WTC11 (cell line): Measurements from ENCODE around the gene SLC25A27. TPM values are rescaled to one million over a fixed set of nuclear protein-coding genes. Genes with fewer than 3 reads are reported as not detected.

Experiments
- ATAC-seq: fragments of 200-7000 bp; cut with Tn5 transposase; 2 replicates; pipeline ENCODE4 v1.10.0; 2021; ENCODE audit warnings: mild to moderate bottlenecking, moderate library complexity
- Bru-seq: library from RNA; stranded (reverse); fragments of 400-500 nt; gene quantifications from one replicate; lab custom pipeline; 2021; lab: Mats Ljungman, UMichigan
- CTCF ChIA-PET: fragments of 300-600 bp; sonication (Branson Sonifier 250); formaldehyde crosslinking; loops from one replicate; lab custom pipeline; 2021; ENCODE audit warnings: antibody characterized with exemption; lab: Charles Lee
- POLR2A ChIA-PET: fragments of 350-600 bp; sonication (Branson Sonifier 250); formaldehyde crosslinking; loops from one replicate; lab custom pipeline; 2021; ENCODE audit warnings: antibody characterized with exemption; lab: Charles Lee
- DNase-seq: peaks from one replicate; pipeline ENCODE4 v3.0.0; 2021; ENCODE audit warnings: low spot score
- H3K27ac Mint-ChIP-seq: 2 replicates; pipeline ENCODE4 v1.8.0; 2021; ENCODE audit warnings: mixed read lengths
- H3K27me3 Mint-ChIP-seq: 2 replicates; pipeline ENCODE4 v1.8.0; 2021; ENCODE audit warnings: low read depth, mild to moderate bottlenecking, moderate library complexity, mixed read lengths
- H3K36me3 Mint-ChIP-seq: 2 replicates; pipeline ENCODE4 v1.8.0; 2021; ENCODE audit warnings: mixed read lengths
- H3K4me1 Mint-ChIP-seq: 2 replicates; pipeline ENCODE4 v1.8.0; 2022; ENCODE audit warnings: mixed read lengths
- H3K4me3 Mint-ChIP-seq: 2 replicates; pipeline ENCODE4 v1.8.0; 2021; ENCODE audit warnings: mild to moderate bottlenecking, moderate library complexity, mixed read lengths
- H3K9me3 Mint-ChIP-seq: 2 replicates; pipeline ENCODE4 v1.8.0; 2021; ENCODE audit warnings: mixed read lengths
- CREM ChIP-seq: sonication (generic); formaldehyde crosslinking; IDR thresholded peaks from 2 replicates; pipeline ENCODE4 v1.8.1; 2022; ENCODE audit warnings: mild to moderate bottlenecking, missing genetic modification reagents, moderate library complexity
- EMX1 ChIP-seq: fragments of 250-450 bp; sonication (Bioruptor Pico); IDR thresholded peaks from 2 replicates; pipeline ENCODE4 v1.8.0; 2021; ENCODE audit warnings: mild to moderate bottlenecking
- FOXK1 ChIP-seq: sonication (generic); formaldehyde crosslinking; IDR thresholded peaks from 2 replicates; pipeline ENCODE4 v1.8.0; 2022; ENCODE audit warnings: mild to moderate bottlenecking, moderate library complexity, missing genetic modification reagents
- FOXP1 ChIP-seq: sonication (generic); formaldehyde crosslinking; IDR thresholded peaks from 2 replicates; pipeline ENCODE4 v1.8.0; 2022; ENCODE audit warnings: missing genetic modification reagents, mild to moderate bottlenecking, moderate library complexity, borderline replicate concordance
- GABPB1 ChIP-seq: sonication (generic); formaldehyde crosslinking; IDR thresholded peaks from 2 replicates; pipeline ENCODE4 v1.8.1; 2023; ENCODE audit warnings: mild to moderate bottlenecking, missing genetic modification reagents
- HMGA2 ChIP-seq: fragments of 250-450 bp; sonication (Bioruptor Pico); IDR thresholded peaks from 2 replicates; pipeline ENCODE4 v1.4.0; 2021; ENCODE audit warnings: mild to moderate bottlenecking, moderate library complexity
- JAZF1 ChIP-seq: fragments of 250-450 bp; sonication (Bioruptor Pico); IDR thresholded peaks from 2 replicates; pipeline ENCODE4 v1.9.0; 2021; ENCODE audit warnings: moderate library complexity, mild to moderate bottlenecking, inconsistent platforms
- MXD4 ChIP-seq: fragments of 250-450 bp; sonication (Bioruptor Pico); IDR thresholded peaks from 2 replicates; pipeline ENCODE4 v1.8.0; 2021; ENCODE audit warnings: mild to moderate bottlenecking, moderate library complexity, borderline replicate concordance
- MYBL2 ChIP-seq: sonication (generic); formaldehyde crosslinking; IDR thresholded peaks from 2 replicates; pipeline ENCODE4 v1.8.1; 2023; ENCODE audit warnings: mild to moderate bottlenecking, moderate library complexity, missing genetic modification reagents
- NFYB ChIP-seq: sonication (generic); formaldehyde crosslinking; conservative IDR thresholded peaks from 2 replicates; pipeline ENCODE4 v1.8.0; 2022; ENCODE audit warnings: low read depth, missing genetic modification reagents
- OVOL2 ChIP-seq: fragments of 250-450 bp; sonication (Bioruptor Pico); IDR thresholded peaks from 2 replicates; pipeline ENCODE4 v1.9.0; 2021; ENCODE audit warnings: mild to moderate bottlenecking, borderline replicate concordance
- SP1 ChIP-seq: sonication (generic); formaldehyde crosslinking; conservative IDR thresholded peaks from 2 replicates; pipeline ENCODE4 v1.8.1; 2022; ENCODE audit warnings: missing genetic modification reagents
- ZBTB21 ChIP-seq: sonication (generic); formaldehyde crosslinking; IDR thresholded peaks from 2 replicates; pipeline ENCODE4 v1.8.1; 2023; ENCODE audit warnings: mild to moderate bottlenecking, missing genetic modification reagents, borderline replicate concordance
- ZNF121 ChIP-seq: sonication (generic); formaldehyde crosslinking; IDR thresholded peaks from 2 replicates; pipeline ENCODE4 v1.8.0; 2023; ENCODE audit warnings: missing genetic modification reagents
- ZNF138 ChIP-seq: sonication (generic); formaldehyde crosslinking; conservative IDR thresholded peaks from 2 replicates; pipeline ENCODE4 v1.8.1; 2022; ENCODE audit warnings: mild to moderate bottlenecking, moderate library complexity, missing genetic modification reagents
- ZNF232 ChIP-seq: sonication (generic); formaldehyde crosslinking; IDR thresholded peaks from 2 replicates; pipeline ENCODE4 v1.8.0; 2022; ENCODE audit warnings: mild to moderate bottlenecking, missing genetic modification reagents
- ZNF263 ChIP-seq: sonication (generic); formaldehyde crosslinking; IDR thresholded peaks from 2 replicates; pipeline ENCODE4 v1.8.1; 2022; ENCODE audit warnings: low read depth, mild to moderate bottlenecking, moderate library complexity, missing genetic modification reagents
- ZNF416 ChIP-seq: fragments of 250-450 bp; sonication (Bioruptor Pico); IDR thresholded peaks from 2 replicates; pipeline ENCODE4 v1.9.0; 2021; ENCODE audit warnings: mild to moderate bottlenecking, inconsistent platforms
- long read RNA-seq, 3 experiments: library from RNA in 1 of 3; library from capped mRNA in 1 of 3; library from polyadenylated mRNA in 1 of 3; unstranded in 2 of 3; stranded (forward) in 1 of 3; transcript quantifications; one replicate each; pipeline ENCODE4 v2.0.0, GENCODE V29; 2021
- total RNA-seq: library from RNA; stranded (reverse); gene quantifications from 3 replicates; pipeline ENCODE4 v1.2.3, GENCODE V29; 2021
- TF ChIP-seq, protein P1 (sequence below): sonication (generic); formaldehyde crosslinking; IDR thresholded peaks from 2 replicates; pipeline ENCODE4 v1.8.0; 2023; ENCODE audit warnings: missing genetic modification reagents, mild to moderate bottlenecking, borderline replicate concordance
- TF ChIP-seq, protein P2 (sequence below): sonication (generic); formaldehyde crosslinking; conservative IDR thresholded peaks from 2 replicates; pipeline ENCODE4 v1.8.1; 2023; ENCODE audit warnings: mild to moderate bottlenecking, low read depth, missing genetic modification reagents, moderate library complexity
- TF ChIP-seq, protein P3 (sequence below): sonication (generic); formaldehyde crosslinking; IDR thresholded peaks from 2 replicates; pipeline ENCODE4 v1.8.1; 2022; ENCODE audit warnings: mild to moderate bottlenecking, moderate library complexity, missing genetic modification reagents
- TF ChIP-seq, protein P4 (sequence below): sonication (generic); formaldehyde crosslinking; IDR thresholded peaks from 2 replicates; pipeline ENCODE4 v1.8.1; 2023; ENCODE audit warnings: mild to moderate bottlenecking, moderate library complexity, missing genetic modification reagents
- TF ChIP-seq, protein P5 (sequence below): sonication (generic); formaldehyde crosslinking; IDR thresholded peaks from 2 replicates; pipeline ENCODE4 v1.8.1; 2023; ENCODE audit warnings: mild to moderate bottlenecking, missing genetic modification reagents, moderate library complexity

Gene SLC25A27, protein sequence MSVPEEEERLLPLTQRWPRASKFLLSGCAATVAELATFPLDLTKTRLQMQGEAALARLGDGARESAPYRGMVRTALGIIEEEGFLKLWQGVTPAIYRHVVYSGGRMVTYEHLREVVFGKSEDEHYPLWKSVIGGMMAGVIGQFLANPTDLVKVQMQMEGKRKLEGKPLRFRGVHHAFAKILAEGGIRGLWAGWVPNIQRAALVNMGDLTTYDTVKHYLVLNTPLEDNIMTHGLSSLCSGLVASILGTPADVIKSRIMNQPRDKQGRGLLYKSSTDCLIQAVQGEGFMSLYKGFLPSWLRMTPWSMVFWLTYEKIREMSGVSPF
- total RNA-seq: 10.9 to 17.1 TPM (median 16.4 TPM) in 3 replicates
- percentile 68 among the genes with signal in this experiment for Bru-seq, nascent RNA
- long read RNA-seq, experiment 1, partial matches to known transcripts: 1 of 9 reads
- long read RNA-seq, experiment 1, other reads (novel, unspliced or antisense): 8 of 9 reads
- long read RNA-seq, experiment 2, partial matches to known transcripts: 0 of 1 reads
- long read RNA-seq, experiment 2, other reads (novel, unspliced or antisense): 0 of 1 reads
- long read RNA-seq, experiment 3: 0 reads

DNA sequence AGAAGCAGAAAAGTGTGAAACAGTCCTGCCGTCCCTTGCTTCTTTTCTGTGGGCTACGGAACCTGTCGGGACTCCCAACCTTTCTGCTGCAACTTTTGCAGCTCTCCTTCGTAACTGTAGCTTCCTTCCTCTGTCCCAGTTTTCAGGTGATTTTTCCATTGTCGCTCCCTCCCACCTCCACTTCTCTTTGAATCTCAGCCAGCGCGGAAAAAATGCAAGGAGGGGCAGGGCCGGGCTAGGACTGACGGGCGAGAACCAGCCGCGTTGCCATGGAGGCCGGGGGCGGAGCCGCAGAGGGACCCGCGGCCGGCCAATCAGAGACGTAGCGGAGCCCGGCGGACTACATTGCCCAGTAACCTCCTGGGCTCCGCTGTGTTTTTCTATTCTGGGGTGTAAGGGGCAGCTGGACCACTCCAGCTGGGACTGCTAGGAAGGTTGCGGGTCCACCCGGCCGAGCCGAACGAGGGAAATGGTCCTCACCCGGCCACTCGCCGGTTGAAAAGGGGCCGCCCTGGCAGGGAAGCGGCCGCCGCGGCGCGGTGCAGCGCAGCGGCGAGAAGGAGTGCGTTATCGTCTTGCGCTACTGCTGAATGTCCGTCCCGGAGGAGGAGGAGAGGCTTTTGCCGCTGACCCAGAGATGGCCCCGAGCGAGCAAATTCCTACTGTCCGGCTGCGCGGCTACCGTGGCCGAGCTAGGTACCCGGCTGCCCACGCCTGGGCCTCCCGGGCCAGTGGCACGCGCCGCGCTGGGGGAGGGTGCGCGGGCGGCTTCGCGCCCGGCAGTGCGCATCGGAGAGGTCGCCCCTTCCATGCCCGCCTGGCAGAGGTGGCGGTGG lies at the start of gene SLC25A27, which contains the start of gene CYP39A1:
Gene SLC25A27 (plus strand): TSS at position 373 of the 836 bp plus-strand sequence. CDS start 218 bp downstream, at position 591.
Gene CYP39A1 (minus strand): TSS at position 216 of the 836 bp plus-strand sequence. CDS start 236 bp downstream, outside the sequence.
- Mint-ChIP-seq H3K9me3 (no peaks in the 10 kb centered on the region), H3K36me3 (no peaks in the 10 kb centered on the region), H3K27ac (peak within 1 kb of the TSS; percentile 96), H3K4me3 (peak within 1 kb of the TSS; percentile 98), H3K27me3 (peaks cover 23% of the 10 kb centered on the region), H3K4me1 (peaks cover 24% of the 10 kb centered on the region)
- POLR2A ChIA-PET: interaction anchor here (0.6 kb wide), 1 partner anchor 233 kb away, joined by 3 read pairs; no protein-coding TSS in a partner anchor
- CTCF ChIA-PET: interaction anchor here (1.2 kb wide), 1 partner anchor 432 kb away, joined by 3 read pairs; no protein-coding TSS in a partner anchor
- peak; percentile 96 for DNase-seq
- ATAC-seq: peak; percentile 98
- TF ChIP-seq GABPB1 (CRISPR knock-in tag) (peak; percentile 30), FOXP1 (CRISPR knock-in tag) (peak; percentile 73; the same call in 1 of the 2 replicates), MYBL2 (CRISPR knock-in tag) (no peak), ZNF416 (CRISPR knock-in tag) (peak; percentile 88; the same call in 1 of the 2 replicates), ZNF138 (0 out of 2 replicates have a peak, but pooled peaks have one; percentile 21), SP1 (CRISPR knock-in tag) (0 out of 2 replicates have a peak, but pooled peaks have one; percentile 15), ZBTB21 (CRISPR knock-in tag) (0 out of 2 replicates have a peak, but pooled peaks have one; percentile 29), EMX1 (no peak), JAZF1 (no peak), ZNF121 (no peak), OVOL2 (CRISPR knock-in tag) (no peak), CREM (0 out of 2 replicates have a peak, but pooled peaks have one; percentile 35), HMGA2 (no peak), ZNF232 (CRISPR knock-in tag) (no peak), NFYB (peak; percentile 71), ZNF263 (CRISPR knock-in tag) (no peak), MXD4 (CRISPR knock-in tag) (no peak), FOXK1 (CRISPR knock-in tag) (peak; percentile 55)
- TF ChIP-seq, protein P1, sequence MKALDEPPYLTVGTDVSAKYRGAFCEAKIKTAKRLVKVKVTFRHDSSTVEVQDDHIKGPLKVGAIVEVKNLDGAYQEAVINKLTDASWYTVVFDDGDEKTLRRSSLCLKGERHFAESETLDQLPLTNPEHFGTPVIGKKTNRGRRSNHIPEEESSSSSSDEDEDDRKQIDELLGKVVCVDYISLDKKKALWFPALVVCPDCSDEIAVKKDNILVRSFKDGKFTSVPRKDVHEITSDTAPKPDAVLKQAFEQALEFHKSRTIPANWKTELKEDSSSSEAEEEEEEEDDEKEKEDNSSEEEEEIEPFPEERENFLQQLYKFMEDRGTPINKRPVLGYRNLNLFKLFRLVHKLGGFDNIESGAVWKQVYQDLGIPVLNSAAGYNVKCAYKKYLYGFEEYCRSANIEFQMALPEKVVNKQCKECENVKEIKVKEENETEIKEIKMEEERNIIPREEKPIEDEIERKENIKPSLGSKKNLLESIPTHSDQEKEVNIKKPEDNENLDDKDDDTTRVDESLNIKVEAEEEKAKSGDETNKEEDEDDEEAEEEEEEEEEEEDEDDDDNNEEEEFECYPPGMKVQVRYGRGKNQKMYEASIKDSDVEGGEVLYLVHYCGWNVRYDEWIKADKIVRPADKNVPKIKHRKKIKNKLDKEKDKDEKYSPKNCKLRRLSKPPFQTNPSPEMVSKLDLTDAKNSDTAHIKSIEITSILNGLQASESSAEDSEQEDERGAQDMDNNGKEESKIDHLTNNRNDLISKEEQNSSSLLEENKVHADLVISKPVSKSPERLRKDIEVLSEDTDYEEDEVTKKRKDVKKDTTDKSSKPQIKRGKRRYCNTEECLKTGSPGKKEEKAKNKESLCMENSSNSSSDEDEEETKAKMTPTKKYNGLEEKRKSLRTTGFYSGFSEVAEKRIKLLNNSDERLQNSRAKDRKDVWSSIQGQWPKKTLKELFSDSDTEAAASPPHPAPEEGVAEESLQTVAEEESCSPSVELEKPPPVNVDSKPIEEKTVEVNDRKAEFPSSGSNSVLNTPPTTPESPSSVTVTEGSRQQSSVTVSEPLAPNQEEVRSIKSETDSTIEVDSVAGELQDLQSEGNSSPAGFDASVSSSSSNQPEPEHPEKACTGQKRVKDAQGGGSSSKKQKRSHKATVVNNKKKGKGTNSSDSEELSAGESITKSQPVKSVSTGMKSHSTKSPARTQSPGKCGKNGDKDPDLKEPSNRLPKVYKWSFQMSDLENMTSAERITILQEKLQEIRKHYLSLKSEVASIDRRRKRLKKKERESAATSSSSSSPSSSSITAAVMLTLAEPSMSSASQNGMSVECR (CRISPR knock-in tag): peak; percentile 22; the same call in 1 of the 2 replicates
- TF ChIP-seq, protein P2, sequence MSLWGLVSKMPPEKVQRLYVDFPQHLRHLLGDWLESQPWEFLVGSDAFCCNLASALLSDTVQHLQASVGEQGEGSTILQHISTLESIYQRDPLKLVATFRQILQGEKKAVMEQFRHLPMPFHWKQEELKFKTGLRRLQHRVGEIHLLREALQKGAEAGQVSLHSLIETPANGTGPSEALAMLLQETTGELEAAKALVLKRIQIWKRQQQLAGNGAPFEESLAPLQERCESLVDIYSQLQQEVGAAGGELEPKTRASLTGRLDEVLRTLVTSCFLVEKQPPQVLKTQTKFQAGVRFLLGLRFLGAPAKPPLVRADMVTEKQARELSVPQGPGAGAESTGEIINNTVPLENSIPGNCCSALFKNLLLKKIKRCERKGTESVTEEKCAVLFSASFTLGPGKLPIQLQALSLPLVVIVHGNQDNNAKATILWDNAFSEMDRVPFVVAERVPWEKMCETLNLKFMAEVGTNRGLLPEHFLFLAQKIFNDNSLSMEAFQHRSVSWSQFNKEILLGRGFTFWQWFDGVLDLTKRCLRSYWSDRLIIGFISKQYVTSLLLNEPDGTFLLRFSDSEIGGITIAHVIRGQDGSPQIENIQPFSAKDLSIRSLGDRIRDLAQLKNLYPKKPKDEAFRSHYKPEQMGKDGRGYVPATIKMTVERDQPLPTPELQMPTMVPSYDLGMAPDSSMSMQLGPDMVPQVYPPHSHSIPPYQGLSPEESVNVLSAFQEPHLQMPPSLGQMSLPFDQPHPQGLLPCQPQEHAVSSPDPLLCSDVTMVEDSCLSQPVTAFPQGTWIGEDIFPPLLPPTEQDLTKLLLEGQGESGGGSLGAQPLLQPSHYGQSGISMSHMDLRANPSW (CRISPR knock-in tag): no peak
- TF ChIP-seq, protein P3, sequence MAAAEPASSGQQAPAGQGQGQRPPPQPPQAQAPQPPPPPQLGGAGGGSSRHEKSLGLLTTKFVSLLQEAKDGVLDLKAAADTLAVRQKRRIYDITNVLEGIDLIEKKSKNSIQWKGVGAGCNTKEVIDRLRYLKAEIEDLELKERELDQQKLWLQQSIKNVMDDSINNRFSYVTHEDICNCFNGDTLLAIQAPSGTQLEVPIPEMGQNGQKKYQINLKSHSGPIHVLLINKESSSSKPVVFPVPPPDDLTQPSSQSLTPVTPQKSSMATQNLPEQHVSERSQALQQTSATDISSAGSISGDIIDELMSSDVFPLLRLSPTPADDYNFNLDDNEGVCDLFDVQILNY: 0 out of 2 replicates have a peak, but pooled peaks have one; percentile 33
- TF ChIP-seq, protein P4, sequence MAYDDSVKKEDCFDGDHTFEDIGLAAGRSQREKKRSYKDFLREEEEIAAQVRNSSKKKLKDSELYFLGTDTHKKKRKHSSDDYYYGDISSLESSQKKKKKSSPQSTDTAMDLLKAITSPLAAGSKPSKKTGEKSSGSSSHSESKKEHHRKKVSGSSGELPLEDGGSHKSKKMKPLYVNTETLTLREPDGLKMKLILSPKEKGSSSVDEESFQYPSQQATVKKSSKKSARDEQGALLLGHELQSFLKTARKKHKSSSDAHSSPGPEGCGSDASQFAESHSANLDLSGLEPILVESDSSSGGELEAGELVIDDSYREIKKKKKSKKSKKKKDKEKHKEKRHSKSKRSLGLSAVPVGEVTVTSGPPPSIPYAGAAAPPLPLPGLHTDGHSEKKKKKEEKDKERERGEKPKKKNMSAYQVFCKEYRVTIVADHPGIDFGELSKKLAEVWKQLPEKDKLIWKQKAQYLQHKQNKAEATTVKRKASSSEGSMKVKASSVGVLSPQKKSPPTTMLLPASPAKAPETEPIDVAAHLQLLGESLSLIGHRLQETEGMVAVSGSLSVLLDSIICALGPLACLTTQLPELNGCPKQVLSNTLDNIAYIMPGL (CRISPR knock-in tag): 0 out of 2 replicates have a peak, but pooled peaks have one; percentile 49
- TF ChIP-seq, protein P5, sequence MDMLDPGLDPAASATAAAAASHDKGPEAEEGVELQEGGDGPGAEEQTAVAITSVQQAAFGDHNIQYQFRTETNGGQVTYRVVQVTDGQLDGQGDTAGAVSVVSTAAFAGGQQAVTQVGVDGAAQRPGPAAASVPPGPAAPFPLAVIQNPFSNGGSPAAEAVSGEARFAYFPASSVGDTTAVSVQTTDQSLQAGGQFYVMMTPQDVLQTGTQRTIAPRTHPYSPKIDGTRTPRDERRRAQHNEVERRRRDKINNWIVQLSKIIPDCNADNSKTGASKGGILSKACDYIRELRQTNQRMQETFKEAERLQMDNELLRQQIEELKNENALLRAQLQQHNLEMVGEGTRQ (CRISPR knock-in tag): no peak
